IMR-90 (cell line): ENCODE data around the gene SNRPD3. TPM values are rescaled to one million over a fixed set of nuclear protein-coding genes. Genes with fewer than 3 reads are reported as not detected.

Source experiments
- ATAC-seq: fragments of 200-7000 bp; cut with Tn5 transposase; 2 replicates; pipeline ENCODE4 v1.9.1; 2020; ENCODE audit warnings: low read depth, mild to moderate bottlenecking, moderate library complexity
- BruUV-seq: library from RNA; stranded (reverse); fragments of 400-500 nt; replicated peaks from 2 replicates; lab custom pipeline; 2021; lab: Mats Ljungman, UMichigan
- CTCF ChIA-PET: fragments of 300-600 bp; formaldehyde crosslinking; extraction: SDS; loops from one replicate; lab custom pipeline; 2021; ENCODE audit warnings: antibody characterized with exemption; lab: Yijun Ruan, JAX
- POLR2A ChIA-PET: fragments of 300-600 bp; sonication (Branson Sonifier 250); formaldehyde crosslinking; loops from one replicate; lab custom pipeline; 2022; ENCODE audit warnings: antibody characterized with exemption; ENCODE audit not compliant: unreplicated experiment; lab: Charles Lee
- DNase-seq: peaks from one replicate; pipeline ENCODE4 v3.0.0; 2013
- H2AFZ ChIP-seq: replicated peaks from 2 replicates; pipeline ENCODE3; 2013; ENCODE audit warnings: low read length, mild to moderate bottlenecking; ENCODE audit not compliant: poor library complexity
- H2AK5ac ChIP-seq: 2 replicates; pipeline ENCODE4 v1.6.1; 2013; ENCODE audit warnings: low read depth, low read length, inconsistent platforms
- H2AK9ac ChIP-seq: replicated peaks from 2 replicates; pipeline ENCODE3; 2013; ENCODE audit warnings: mild to moderate bottlenecking, low read depth, low read length, moderate library complexity; ENCODE audit not compliant: poor library complexity
- H2BK120ac ChIP-seq: 2 replicates; pipeline ENCODE4 v1.6.1; 2013; ENCODE audit warnings: low read depth, low read length, inconsistent platforms
- H2BK15ac ChIP-seq: 3 replicates; pipeline ENCODE4 v1.6.1; 2013; ENCODE audit warnings: low read depth, low read length, inconsistent platforms
- H2BK20ac ChIP-seq: 2 replicates; pipeline ENCODE4 v1.6.1; 2013; ENCODE audit warnings: low read depth, mild to moderate bottlenecking, inconsistent platforms, low read length, moderate library complexity
- H2BK5ac ChIP-seq: 2 replicates; pipeline ENCODE4 v1.6.1; 2013; ENCODE audit warnings: mild to moderate bottlenecking, low read depth, low read length, inconsistent platforms; ENCODE audit not compliant: poor library complexity, severe bottlenecking
- H3K14ac ChIP-seq: replicated peaks from 2 replicates; pipeline ENCODE4 v1.6.1; 2013; ENCODE audit warnings: low read depth, low read length, inconsistent platforms
- H3K18ac ChIP-seq: 2 replicates; pipeline ENCODE4 v1.6.1; 2013; ENCODE audit warnings: low read depth, low read length, control low read depth
- H3K23ac ChIP-seq: 2 replicates; pipeline ENCODE4 v1.6.1; 2013; ENCODE audit warnings: low read depth, low read length, inconsistent platforms
- H3K27ac ChIP-seq: 2 replicates; pipeline ENCODE4 v1.5.1; 2013; ENCODE audit warnings: mild to moderate bottlenecking, control low read depth, low read length; ENCODE audit not compliant: insufficient read depth
- H3K27me3 ChIP-seq: 2 replicates; pipeline ENCODE4 v1.6.1; 2013; ENCODE audit warnings: low read length; ENCODE audit not compliant: control insufficient read depth, insufficient read depth
- H3K36me3 ChIP-seq: 2 replicates; pipeline ENCODE4 v1.6.1; 2013; ENCODE audit warnings: low read length, mixed read lengths; ENCODE audit not compliant: control insufficient read depth, insufficient read depth
- H3K4ac ChIP-seq: 2 replicates; pipeline ENCODE4 v1.6.1; 2013; ENCODE audit warnings: low read depth, low read length, inconsistent platforms
- H3K4me1 ChIP-seq: 2 replicates; pipeline ENCODE4 v1.6.1; 2013; ENCODE audit warnings: low read length, mixed read lengths; ENCODE audit not compliant: control insufficient read depth, insufficient read depth
- H3K4me2 ChIP-seq: 2 replicates; pipeline ENCODE4 v1.6.1; 2013; ENCODE audit warnings: low read depth, mild to moderate bottlenecking, control low read depth, low read length, moderate library complexity
- H3K4me3 ChIP-seq: 2 replicates; pipeline ENCODE4 v1.5.1; 2013; ENCODE audit warnings: low read depth, mild to moderate bottlenecking, control low read depth, low read length, moderate library complexity; ENCODE audit not compliant: insufficient read depth
- H3K56ac ChIP-seq: 2 replicates; pipeline ENCODE4 v1.6.1; 2013; ENCODE audit warnings: low read length, inconsistent platforms; ENCODE audit not compliant: insufficient read depth; ENCODE audit errors: extremely low read depth
- H3K79me1 ChIP-seq, 2 experiments: 2 replicates each; pipeline ENCODE4 v1.6.1; 2013; ENCODE audit warnings: low read length in 2 of 2, inconsistent platforms in 1 of 2, low read depth in 1 of 2
- H3K9ac ChIP-seq: 2 replicates; pipeline ENCODE4 v1.6.1; 2013; ENCODE audit warnings: low read depth, low read length, control low read depth
- H3K9me1 ChIP-seq: 2 replicates; pipeline ENCODE4 v1.6.1; 2013; ENCODE audit warnings: low read length, inconsistent platforms; ENCODE audit not compliant: insufficient read depth
- H3K9me3 ChIP-seq: 2 replicates; pipeline ENCODE4 v1.6.1; 2013; ENCODE audit warnings: low read length; ENCODE audit not compliant: control insufficient read depth, insufficient read depth
- H4K20me1 ChIP-seq: 2 replicates; pipeline ENCODE4 v1.6.1; 2013; ENCODE audit warnings: low read length, inconsistent platforms; ENCODE audit not compliant: insufficient read depth
- H4K5ac ChIP-seq: 2 replicates; pipeline ENCODE4 v1.6.1; 2013; ENCODE audit warnings: mild to moderate bottlenecking, low read depth, low read length, control low read depth
- H4K8ac ChIP-seq, 2 experiments: 2 replicates each; pipeline ENCODE4 v1.6.1; 2013; ENCODE audit warnings: low read depth in 2 of 2, low read length in 2 of 2, control low read depth in 1 of 2, inconsistent platforms in 1 of 2
- H4K91ac ChIP-seq: 2 replicates; pipeline ENCODE4 v1.6.1; 2013; ENCODE audit warnings: low read depth, low read length, inconsistent platforms; ENCODE audit not compliant: insufficient read depth
- BHLHE40 ChIP-seq: fragments of 150-350 bp; IDR thresholded peaks from 2 replicates; pipeline ENCODE4 v1.6.1; 2016; ENCODE audit warnings: mild to moderate bottlenecking, low read depth, low read length
- CEBPB ChIP-seq: IDR thresholded peaks from 2 replicates; pipeline ENCODE4 v1.6.1; 2012; ENCODE audit warnings: low read depth, low read length, improper control_type of control experiment
- CHD1 ChIP-seq: IDR thresholded peaks from 2 replicates; pipeline ENCODE4 v1.6.1; 2012; ENCODE audit warnings: low read depth, low read length, improper control_type of control experiment
- CTCF ChIP-seq: conservative IDR thresholded peaks from 2 replicates; pipeline ENCODE4 v1.5.1; 2012; ENCODE audit warnings: mild to moderate bottlenecking, low read depth, low read length, improper control_type of control experiment
- ELK1 ChIP-seq: fragments of 150-350 bp; IDR thresholded peaks from 2 replicates; pipeline ENCODE4 v1.6.1; 2016; ENCODE audit warnings: low read depth, mild to moderate bottlenecking, low read length, moderate library complexity, borderline replicate concordance
- FOS ChIP-seq: fragments of 150-350 bp; IDR thresholded peaks from 2 replicates; pipeline ENCODE4 v1.6.1; 2016; ENCODE audit warnings: low read depth, low read length
- MAFK ChIP-seq: IDR thresholded peaks from 2 replicates; pipeline ENCODE4 v1.6.1; 2012; ENCODE audit warnings: low read depth, low read length, improper control_type of control experiment
- MAZ ChIP-seq: IDR thresholded peaks from 2 replicates; pipeline ENCODE4 v1.6.1; 2012; ENCODE audit warnings: low read depth, mild to moderate bottlenecking, low read length, improper control_type of control experiment, moderate library complexity, borderline replicate concordance
- MXI1 ChIP-seq: IDR thresholded peaks from 2 replicates; pipeline ENCODE4 v1.6.1; 2012; ENCODE audit warnings: low read depth, mild to moderate bottlenecking, low read length, moderate library complexity, borderline replicate concordance
- NFE2L2 ChIP-seq: fragments of 150-350 bp; IDR thresholded peaks from 2 replicates; pipeline ENCODE4 v1.6.1; 2016; ENCODE audit warnings: low read depth, mild to moderate bottlenecking, low read length
- POLR2A ChIP-seq: IDR thresholded peaks from 2 replicates; pipeline ENCODE4 v1.6.1; 2012; ENCODE audit warnings: mild to moderate bottlenecking, low read depth, low read length
- RAD21 ChIP-seq: IDR thresholded peaks from 2 replicates; pipeline ENCODE4 v1.6.1; 2012; ENCODE audit warnings: low read length, improper control_type of control experiment
- RCOR1 ChIP-seq: IDR thresholded peaks from 2 replicates; pipeline ENCODE4 v1.6.1; 2012; ENCODE audit warnings: mild to moderate bottlenecking, low read length, improper control_type of control experiment; ENCODE audit not compliant: insufficient replicate concordance
- RFX5 ChIP-seq: IDR thresholded peaks from 2 replicates; pipeline ENCODE4 v1.8.0; 2012; ENCODE audit warnings: low read depth, mild to moderate bottlenecking, low read length, moderate library complexity
- SMC3 ChIP-seq: fragments of 150-350 bp; IDR thresholded peaks from 2 replicates; pipeline ENCODE4 v1.6.1; 2016; ENCODE audit warnings: low read depth, mild to moderate bottlenecking, antibody characterized with exemption, low read length, moderate library complexity
- USF2 ChIP-seq: fragments of 150-350 bp; IDR thresholded peaks from 2 replicates; pipeline ENCODE4 v1.6.1; 2017; ENCODE audit warnings: mild to moderate bottlenecking, antibody characterized with exemption, low read length, low read depth
- WGBS, 2 experiments: methylation state at CpG; one replicate each; pipeline versions ENCODE4 v1.1.5 to v1.1.7; 2013; ENCODE audit warnings: missing lambda C conversion rate in 2 of 2; ENCODE audit not compliant: insufficient read length in 1 of 2; ENCODE audit errors: extremely low coverage in 2 of 2; 5-methylcytosine and 5-hydroxymethylcytosine counted together
- dilution Hi-C: fragments of 300-500 bp; cut with HindIII; formaldehyde crosslinking; loops from one replicate; pipeline ENCODE4 v1.14.3; 2018; ENCODE audit warnings: low sequenced_read_pairs; ENCODE audit not compliant: unreplicated experiment
- in situ Hi-C: fragments of 300-500 bp; cut with MboI; formaldehyde crosslinking; loops from 3 replicates; pipeline ENCODE4 v1.14.3; 2019; ENCODE audit warnings: low sequenced_read_pairs, inconsistent platforms, mixed read lengths
- intact Hi-C: fragments of 100-400 bp; cut with micrococcal nuclease; formaldehyde crosslinking; loops from 2 replicates; pipeline ENCODE4 v1.10.0; 2022
- polyA plus RNA-seq, 3 experiments: library from polyadenylated mRNA; depleted of rRNA; stranded (reverse); fragments of >200 nt; gene quantifications; 2 replicates each; pipeline ENCODE4 v1.2.3, GENCODE V29; 2012; ENCODE audit warnings: low replicate concordance in 1 of 3
- total RNA-seq: library from RNA; depleted of rRNA; stranded (reverse); fragments of >200 nt; gene quantifications from 2 replicates; pipeline ENCODE4 v1.2.3, GENCODE V29; 2012

SNRPD3 gene
- total and polyA plus RNA-seq, 2 of the 4 experiments (the other 2 are of a cell fraction): 158 to 283 TPM

GRCh38 chr22:24535348-24535747 is 20.5 kb upstream of the SNRPD3 start:
- ATAC-seq (no peak), DNase-seq (no peak)
- H3K56ac ChIP-seq: no peak overlapping the region
- peaks cover 5% of the 10 kb centered on the region; the same call in 1 of the 2 replicates for H3K36me3 ChIP-seq
- H3K4ac ChIP-seq: no peak overlapping the region
- WGBS, 2 experiments: no CpG with 5 or more reads among the region's 4 CpGs
- H3K23ac ChIP-seq: no peak overlapping the region
- CTCF ChIA-PET: no interaction called here
- no peak overlapping the region for H2AK5ac ChIP-seq
- H2AFZ ChIP-seq: no peak overlapping the region
- H3K9ac ChIP-seq: no peak overlapping the region
- no peaks in the 10 kb centered on the region for H3K4me1 ChIP-seq
- in situ Hi-C loops (no loop called here), intact Hi-C loops (no loop called here), dilution Hi-C loops (no loop called here)
- H2BK5ac ChIP-seq: no peak overlapping the region
- no peak overlapping the region for H2BK120ac ChIP-seq
- no peak overlapping the region for H3K18ac ChIP-seq
- no peak overlapping the region for H4K8ac ChIP-seq
- no peak overlapping the region for H3K14ac ChIP-seq
- peaks cover 9% of the 10 kb centered on the region for H3K27me3 ChIP-seq
- no peak overlapping the region for H2AK9ac ChIP-seq
- H4K91ac ChIP-seq: no peak overlapping the region
- TF ChIP-seq POLR2A: no peak
- no peak for TF ChIP-seq BHLHE40
- no peak for TF ChIP-seq CTCF
- no peak for TF ChIP-seq CHD1
- no peak for TF ChIP-seq RAD21
- no peak for TF ChIP-seq FOS
- TF ChIP-seq RFX5: no peak
- TF ChIP-seq MAFK: no peak
- TF ChIP-seq CEBPB: no peak
- TF ChIP-seq USF2: no peak
- no peak for TF ChIP-seq SMC3
- no peak for TF ChIP-seq NFE2L2
- TF ChIP-seq RCOR1: no peak
- TF ChIP-seq ELK1: no peak
- no peak for TF ChIP-seq MXI1
- no peak for TF ChIP-seq MAZ
- H2BK15ac ChIP-seq: no peak overlapping the region
- no peaks in the 10 kb centered on the region for H3K79me1 ChIP-seq
- no peaks in the 10 kb centered on the region for H3K9me3 ChIP-seq
- H4K5ac ChIP-seq: no peak overlapping the region
- no peak overlapping the region for H3K4me3 ChIP-seq
- BruUV-seq: no TSS peak
- H3K4me2 ChIP-seq: no peak overlapping the region
- no peak overlapping the region for H3K27ac ChIP-seq
- H4K20me1 ChIP-seq: no peaks in the 10 kb centered on the region
- POLR2A ChIA-PET: no interaction called here
- peaks cover under 1% of the 10 kb centered on the region; the same call in 1 of the 2 replicates for H3K9me1 ChIP-seq
- H2BK20ac ChIP-seq: no peak overlapping the region
